ENCODE measurements around the gene IRF2BPL.

IRF2BPL gene

GRCh38 chr14:77028384-77029231 lies at the start of gene IRF2BPL:
Gene IRF2BPL (minus strand): TSS chr14:77028708. CDS start chr14:77027792, 916 bp downstream.
- DNase-seq, result peak; percentile 93

DNA sequence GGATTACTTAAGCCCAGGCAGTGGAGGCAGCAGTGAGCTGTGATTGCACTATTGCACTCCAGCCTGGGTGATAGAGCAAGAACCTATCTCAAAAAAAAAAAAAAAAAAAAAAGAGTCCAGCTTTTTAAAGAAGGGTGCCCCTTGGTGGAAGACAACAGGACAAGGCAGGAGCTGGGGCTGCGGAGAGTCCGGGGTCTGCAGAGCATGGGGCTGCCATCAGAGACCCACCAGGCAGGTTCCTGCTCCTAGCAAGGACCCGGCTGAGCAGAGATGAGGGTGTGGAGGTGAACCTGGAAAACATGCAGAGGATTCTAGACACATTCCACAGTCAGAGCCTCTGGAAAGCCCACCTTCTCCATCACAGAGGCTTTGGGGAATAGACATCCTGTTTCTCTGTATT lies 48.5 kb upstream of the IRF2BPL start:
- no peak for DNase-seq

- no peak for DNase-seq
Observed at GRCh38 chr14:77076113-77076631, 47.7 kb upstream of the IRF2BPL start.

GRCh38 chr14:77074969-77075368 lies 46.5 kb upstream of the IRF2BPL start:
- no peak for DNase-seq

DNA sequence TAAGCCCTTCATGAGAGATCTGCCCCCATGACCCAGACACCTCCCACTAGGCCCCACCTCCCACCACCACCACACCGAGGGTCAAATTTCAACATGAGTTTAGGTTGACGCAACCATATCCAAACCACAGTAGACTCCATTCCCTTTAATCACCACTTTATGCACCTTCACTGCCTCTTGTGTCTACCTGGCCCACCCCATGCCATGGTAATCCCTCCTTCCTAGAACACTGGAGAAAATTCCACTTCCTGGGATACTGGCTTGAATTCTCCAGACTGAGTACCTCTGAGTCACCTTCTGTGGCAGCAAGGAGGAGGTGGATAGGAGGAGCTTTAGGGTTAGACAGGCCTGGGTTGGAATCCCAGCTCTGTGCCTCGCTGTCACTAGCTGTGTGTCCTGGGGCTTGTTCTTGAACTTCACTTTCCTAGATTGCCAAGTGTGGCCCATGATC lies 43.5 kb upstream of the IRF2BPL start:
- DNase-seq, result peak; percentile 14

- DNase-seq, result no peak
Observed at GRCh38 chr14:77069551-77069950, 41.0 kb upstream of the IRF2BPL start.

DNA sequence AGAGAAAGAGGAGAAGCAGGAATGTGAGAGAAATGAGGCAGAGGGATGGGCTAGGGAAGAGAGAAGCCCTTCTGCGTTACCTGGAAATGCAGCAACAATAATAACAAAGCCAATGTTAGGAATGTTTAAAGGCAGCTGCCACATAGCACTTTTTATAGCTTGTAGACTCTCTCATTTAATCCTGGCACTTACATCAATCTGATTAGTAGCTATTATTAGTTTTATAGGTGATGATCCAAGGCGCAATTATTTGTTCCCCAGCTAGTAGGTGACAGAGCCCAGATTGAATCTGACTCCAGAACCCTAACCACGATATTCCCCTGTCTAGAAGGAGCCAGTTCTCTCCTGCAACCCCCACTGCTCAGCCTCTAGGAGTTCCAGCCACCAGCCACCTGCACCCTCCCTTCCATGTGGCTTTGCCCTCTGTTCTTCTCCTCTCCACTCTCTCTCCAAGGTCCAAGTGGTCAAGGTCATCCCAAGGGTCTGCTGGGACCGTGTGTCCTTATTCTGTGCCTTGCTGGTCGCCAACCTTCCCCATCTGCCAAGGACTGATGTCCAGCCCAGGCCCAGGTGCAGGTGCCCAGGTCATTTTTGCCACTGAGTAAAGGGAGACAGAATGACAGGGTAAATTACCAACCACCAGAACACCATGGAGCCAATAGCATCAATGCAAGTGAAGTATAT lies 40.2 kb upstream of the IRF2BPL start:
- no peak for DNase-seq

- DNase-seq, result no peak
Observed at GRCh38 chr14:77067632-77068516, 39.4 kb upstream of the IRF2BPL start.

DNA sequence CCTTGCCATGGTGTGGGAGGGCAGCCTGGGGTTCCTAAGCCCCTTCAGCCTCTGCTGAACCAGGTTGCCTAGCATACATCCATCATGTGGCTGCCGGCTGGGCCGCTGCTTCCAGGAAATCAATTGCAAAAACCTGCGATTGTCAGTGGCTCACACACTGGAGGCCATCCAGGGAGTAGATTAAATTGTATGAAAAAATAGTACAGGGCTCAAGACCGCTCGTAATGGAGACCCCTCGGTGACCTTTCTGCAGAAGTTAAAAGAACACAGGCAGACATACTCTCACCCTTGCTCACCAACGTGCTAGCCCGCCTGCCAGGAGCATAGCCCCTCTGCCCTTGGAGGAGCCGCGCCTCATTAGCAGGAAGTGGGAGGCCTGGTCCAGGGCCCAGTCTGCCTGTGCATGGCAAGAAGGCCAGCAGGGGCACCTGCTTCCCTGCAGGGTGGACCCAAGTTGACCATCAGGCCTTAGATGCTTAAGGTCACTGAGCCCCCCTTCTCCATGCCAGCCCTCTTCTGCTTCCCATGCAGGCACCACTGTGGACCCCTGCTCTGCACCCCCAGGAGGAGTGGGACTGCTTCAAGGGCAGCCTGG lies 38.2 kb upstream of the IRF2BPL start:
- no peak for DNase-seq

DNA sequence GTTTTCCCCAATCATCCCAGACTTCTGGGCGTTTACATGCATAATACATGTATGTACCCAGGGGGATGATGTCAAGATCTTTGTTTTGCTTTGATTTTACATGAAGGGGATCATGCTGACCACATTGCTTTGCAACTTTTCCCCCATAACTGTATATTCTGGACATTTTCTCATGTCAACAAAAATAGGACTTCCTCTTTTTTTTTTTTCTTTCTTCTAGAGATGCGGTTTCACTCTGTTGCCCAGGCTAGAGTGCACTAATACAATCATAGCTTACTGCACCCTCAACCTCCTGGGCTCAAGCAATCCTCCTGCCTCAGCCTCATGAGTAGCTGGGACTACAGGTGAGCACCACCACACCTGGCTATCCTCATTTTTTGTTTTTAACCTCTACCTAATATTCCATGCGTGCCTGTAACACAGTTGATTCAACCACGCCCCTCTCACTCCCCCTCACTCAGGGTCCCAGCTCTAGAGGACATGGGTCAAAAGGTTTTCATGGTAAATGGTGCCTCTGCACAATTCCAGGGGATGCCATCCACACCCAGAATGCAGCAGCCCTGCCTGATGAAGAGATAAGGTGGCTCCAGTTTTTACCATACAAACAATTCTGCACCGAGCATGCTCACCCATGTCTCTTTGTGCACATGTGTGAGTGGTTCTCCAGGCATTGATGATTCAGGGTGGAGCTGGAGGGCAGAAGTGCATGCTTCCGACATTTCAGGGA lies 37.5 kb upstream of the IRF2BPL start:
- DNase-seq, result peak; percentile 67

DNA sequence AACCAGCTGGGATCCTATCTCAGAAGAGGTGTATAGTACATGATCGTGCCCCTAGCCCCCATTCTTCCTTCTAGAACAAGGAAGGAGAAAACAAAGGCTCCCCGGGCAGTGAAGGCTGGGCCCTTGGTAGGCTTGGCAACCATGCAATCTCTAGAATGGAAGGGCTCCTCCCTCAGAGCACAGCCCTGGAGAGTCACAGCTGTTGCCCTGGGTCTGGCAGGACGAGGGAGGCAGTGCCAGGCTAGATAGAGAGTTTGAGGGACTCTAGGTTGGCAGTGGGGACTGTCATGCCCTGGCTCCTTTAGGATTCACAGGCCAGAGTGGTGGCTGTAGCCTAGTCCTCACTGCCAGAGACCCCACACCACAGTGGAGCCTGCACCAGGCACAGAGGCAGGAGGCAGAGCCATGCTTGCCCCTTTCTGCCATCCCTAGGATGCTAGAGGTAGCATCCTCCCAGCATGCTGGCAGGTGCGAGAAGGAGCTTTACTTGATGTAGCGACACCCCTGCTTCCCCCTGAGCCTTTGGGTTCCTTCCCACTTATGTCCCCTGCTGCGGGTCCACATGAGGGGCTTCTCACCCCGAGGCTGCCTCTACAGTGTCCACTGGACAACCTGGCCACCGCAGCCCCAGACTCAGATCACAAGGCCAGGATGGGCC lies 36.1 kb upstream of the IRF2BPL start:
- DNase-seq, result no peak

- DNase-seq, result no peak
Observed at GRCh38 chr14:77063571-77064171, 35.2 kb upstream of the IRF2BPL start.

DNA sequence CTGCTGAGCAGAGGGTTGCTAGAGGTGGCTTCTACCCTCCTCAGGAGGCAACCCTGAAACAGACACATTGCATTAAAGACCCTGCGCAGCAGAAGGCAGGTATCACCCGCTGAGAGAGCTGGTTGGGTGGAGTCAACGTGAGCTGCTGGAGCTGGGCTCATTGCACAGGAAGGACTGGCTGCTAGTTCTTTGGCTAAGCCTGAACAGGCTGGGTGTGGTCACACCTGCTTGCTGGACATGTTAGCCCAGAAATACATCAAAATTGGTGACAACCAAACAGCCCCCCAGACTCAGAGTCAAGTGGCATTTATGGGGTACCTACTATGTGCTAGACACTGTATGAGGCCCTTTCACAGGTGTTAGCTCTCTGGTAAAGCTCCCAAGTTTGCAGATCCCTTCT lies 33.8 kb upstream of the IRF2BPL start:
- DNase-seq, result no peak

- no peak for DNase-seq
Observed at GRCh38 chr14:77061630-77062257, 33.2 kb upstream of the IRF2BPL start.

DNA sequence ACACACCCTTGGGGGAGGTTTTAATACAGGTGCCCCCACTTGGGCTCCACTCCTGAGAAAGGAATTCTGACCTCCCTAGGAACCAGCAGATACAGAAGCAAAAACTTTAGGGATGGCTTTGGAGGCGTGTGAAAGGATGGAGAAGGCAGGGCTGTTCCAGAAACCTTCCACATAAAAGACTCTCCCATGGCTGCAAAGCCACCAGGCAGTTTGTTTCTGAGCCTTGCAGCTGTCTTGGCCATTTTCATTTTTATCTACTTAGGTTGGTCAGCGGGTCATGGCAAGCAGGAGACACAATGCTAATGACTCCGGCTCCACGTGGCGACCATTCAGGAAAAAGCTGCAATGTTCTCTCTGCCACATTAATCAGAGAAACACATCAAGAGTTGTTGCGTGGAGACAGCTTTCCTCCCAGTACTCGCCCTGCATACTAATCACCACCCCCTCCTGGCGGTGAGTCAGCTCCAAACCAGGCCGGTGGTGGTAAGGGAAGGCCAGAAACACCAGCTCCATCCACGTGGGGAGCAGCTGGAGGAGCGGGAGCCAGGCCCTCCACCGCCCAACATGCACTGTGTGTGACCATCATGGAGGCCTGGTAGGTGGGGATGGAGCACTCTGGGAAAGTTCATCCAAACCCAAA lies 30.9 kb upstream of the IRF2BPL start:
- peak; percentile 61 for DNase-seq

DNA sequence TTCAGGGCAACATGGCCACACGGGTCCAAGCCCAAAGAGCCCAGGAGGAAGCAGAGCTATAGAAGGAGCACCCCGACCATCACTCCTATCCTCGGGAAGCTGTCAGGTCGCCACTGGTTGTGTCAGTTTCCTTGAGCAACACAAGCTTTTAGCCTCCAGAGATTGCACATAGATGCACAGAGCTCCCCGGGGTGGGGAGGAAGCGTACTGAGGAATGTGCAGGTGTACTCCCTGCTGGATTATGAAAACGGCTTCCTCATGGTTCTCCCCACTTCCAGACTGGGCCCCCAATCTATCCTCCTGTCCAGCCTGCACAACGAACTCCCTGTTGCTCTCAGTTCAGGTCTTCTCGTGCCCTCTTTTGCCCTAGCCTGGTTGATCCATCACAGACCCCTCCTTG lies 30.3 kb upstream of the IRF2BPL start:
- DNase-seq, result no peak

GRCh38 chr14:77058117-77058516 lies 29.6 kb upstream of the IRF2BPL start:
- no peak for DNase-seq

DNA sequence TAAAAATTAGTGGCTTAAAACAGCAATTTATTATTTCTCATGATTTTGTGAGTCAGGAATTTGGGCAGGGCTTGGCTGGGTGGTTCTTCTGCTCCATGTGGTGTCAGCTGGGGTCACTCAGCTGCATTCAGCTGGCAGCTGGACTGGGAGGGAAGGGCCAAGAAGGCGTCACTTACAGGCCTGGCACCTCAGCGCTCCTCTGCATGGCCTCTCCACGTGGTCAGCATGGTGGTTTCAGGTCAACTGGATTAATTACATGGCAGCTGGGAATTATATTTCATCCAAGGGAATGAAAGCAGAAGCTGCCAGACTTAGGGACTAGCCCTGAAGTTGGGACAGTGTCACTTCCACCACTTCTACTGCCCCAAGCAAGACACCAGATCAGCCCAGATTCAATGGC lies 27.5 kb upstream of the IRF2BPL start:
- no peak for DNase-seq

GRCh38 chr14:77055306-77055705 lies 26.8 kb upstream of the IRF2BPL start:
- DNase-seq, result no peak
